Ascending aorta (tissue), 2 donors: ENCODE results near the gene S100G. TPM values are rescaled to one million over a fixed set of nuclear protein-coding genes. Genes with fewer than 3 reads are reported as not detected.

ENCODE experiments used
- DNase-seq, 2 donors: peaks; one replicate each; pipeline ENCODE4 v3.0.0-alpha.2; 2019; ENCODE audit warnings: low spot score in 2 of 2
- H3K27ac ChIP-seq, 2 donors: fragments of 200-600 bp; sonication (generic); one replicate each; pipeline ENCODE4 v1.5.1; 2016 to 2017; ENCODE audit warnings: mild to moderate bottlenecking in 1 of 2
- H3K27me3 ChIP-seq: fragments of 200-600 bp; sonication (generic); one replicate; pipeline ENCODE4 v1.5.1; 2017
- H3K36me3 ChIP-seq, 2 donors: fragments of 200-600 bp; sonication (generic); one replicate each; pipeline ENCODE4 v1.5.1; 2016
- H3K4me1 ChIP-seq, 2 donors: fragments of 200-600 bp; sonication (generic); one replicate each; pipeline ENCODE4 v1.5.1; 2016 to 2017; ENCODE audit warnings: mild to moderate bottlenecking in 1 of 2
- H3K4me3 ChIP-seq, 2 donors: fragments of 200-600 bp; sonication (generic); one replicate each; pipeline ENCODE4 v1.5.1; 2016 to 2017; ENCODE audit warnings: mild to moderate bottlenecking in 1 of 2
- H3K9me3 ChIP-seq, 2 donors: fragments of 200-600 bp; sonication (generic); one replicate each; pipeline ENCODE4 v1.5.1; 2016
- intact Hi-C: fragments of 100-400 bp; cut with DNase I; formaldehyde crosslinking; loops from one replicate; pipeline ENCODE4 v1.15.1; 2023
- total RNA-seq: library from RNA; depleted of rRNA; stranded (reverse); fragments of >200 nt; gene quantifications from one replicate; pipeline ENCODE4 v1.1.0, GENCODE V29; 2016
- TF ChIP-seq, protein P1 (sequence below), 3 experiments: fragments of 200-600 bp in 2 of 3; fragments of 450-650 bp in 1 of 3; sonication (generic) in 2 of 3; IDR thresholded peaks; one replicate each; pipeline ENCODE4 v1.5.1; 2016 to 2019; ENCODE audit warnings: antibody characterized with exemption in 3 of 3, mild to moderate bottlenecking in 1 of 3, moderate library complexity in 1 of 3

The S100G gene
- total RNA-seq, 1 donor from 2014 or later = not detected

DNA sequence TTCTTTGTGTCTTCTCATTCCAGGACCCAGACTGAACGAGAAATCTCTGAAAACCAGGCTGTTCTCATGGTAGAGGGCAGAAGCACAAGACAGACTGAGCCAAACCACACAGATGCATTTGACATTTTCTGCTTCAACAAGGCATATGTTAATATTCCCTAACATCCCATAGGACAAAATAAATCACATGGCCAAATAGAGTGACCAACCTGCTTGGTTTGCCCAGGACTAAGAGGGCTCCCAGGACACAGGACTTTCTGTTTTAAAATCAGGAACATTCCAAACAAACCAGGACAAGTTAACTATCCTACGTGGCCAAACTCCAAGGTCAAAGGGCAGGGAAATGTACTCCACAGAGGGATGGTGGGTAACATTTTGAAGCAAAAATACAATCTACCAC lies 50.8 kb downstream of the S100G start:
- H3K4me3 ChIP-seq = no peak overlapping the region
- peaks cover 3 to 4% of the 10 kb centered on the region in 2 donors for H3K36me3 ChIP-seq
- H3K27ac ChIP-seq = no peak overlapping the region
- TF ChIP-seq, protein P1, sequence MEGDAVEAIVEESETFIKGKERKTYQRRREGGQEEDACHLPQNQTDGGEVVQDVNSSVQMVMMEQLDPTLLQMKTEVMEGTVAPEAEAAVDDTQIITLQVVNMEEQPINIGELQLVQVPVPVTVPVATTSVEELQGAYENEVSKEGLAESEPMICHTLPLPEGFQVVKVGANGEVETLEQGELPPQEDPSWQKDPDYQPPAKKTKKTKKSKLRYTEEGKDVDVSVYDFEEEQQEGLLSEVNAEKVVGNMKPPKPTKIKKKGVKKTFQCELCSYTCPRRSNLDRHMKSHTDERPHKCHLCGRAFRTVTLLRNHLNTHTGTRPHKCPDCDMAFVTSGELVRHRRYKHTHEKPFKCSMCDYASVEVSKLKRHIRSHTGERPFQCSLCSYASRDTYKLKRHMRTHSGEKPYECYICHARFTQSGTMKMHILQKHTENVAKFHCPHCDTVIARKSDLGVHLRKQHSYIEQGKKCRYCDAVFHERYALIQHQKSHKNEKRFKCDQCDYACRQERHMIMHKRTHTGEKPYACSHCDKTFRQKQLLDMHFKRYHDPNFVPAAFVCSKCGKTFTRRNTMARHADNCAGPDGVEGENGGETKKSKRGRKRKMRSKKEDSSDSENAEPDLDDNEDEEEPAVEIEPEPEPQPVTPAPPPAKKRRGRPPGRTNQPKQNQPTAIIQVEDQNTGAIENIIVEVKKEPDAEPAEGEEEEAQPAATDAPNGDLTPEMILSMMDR (IDR thresholded peaks at IDR 0.05) = no peak
- no peaks in the 10 kb centered on the region for H3K4me1 ChIP-seq
- no peak for DNase-seq
- no peaks in the 10 kb centered on the region for H3K27me3 ChIP-seq
- no peaks in the 10 kb centered on the region for H3K9me3 ChIP-seq
- intact Hi-C loops = no loop called here

DNA sequence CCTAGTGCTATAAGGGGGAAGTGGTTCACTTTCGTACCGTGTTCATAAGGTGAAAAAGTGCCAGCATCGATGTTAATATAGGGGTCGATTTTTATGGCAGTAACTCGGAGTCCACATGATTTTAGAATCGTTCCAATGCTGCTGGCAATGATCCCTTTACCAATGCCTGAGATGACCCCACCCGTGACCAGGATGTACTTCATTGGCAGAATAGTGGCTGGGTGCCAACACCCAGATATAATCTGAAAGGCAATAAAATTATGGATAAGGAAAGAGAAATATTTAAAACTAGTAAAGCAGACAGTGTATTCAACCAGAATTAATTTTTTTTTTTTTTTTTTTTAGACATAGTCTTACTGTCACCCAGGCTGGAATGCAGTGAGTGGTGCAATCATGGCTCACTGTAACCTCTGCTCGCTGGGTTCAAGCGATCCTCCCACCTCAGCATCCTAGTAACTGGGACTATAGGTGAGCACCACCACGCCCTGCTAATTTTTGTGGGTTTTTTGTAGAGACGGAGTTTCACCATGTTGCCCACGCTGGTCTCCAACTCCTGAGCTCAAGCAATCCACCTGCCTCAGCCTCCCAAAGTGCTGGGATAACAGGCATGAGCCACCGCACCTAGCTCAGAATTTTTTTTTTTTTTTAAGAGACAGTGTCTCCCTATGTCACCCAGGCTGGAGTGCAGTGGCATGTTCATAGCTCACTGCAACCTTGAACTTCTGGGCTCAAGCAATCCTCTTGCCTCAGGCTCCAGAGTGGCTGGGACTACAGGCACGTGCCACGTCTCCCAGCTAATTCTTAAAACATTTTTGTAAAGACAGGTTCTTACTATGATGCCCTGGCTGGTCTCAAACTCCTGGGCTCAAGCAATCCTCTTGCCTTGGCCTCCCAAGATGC lies 53.0 kb downstream of the S100G start:
- Histone ChIP-seq H3K36me3 (peaks cover 2 to 3% of the 10 kb centered on the region in 2 donors), H3K9me3 (no peaks in the 10 kb centered on the region), H3K4me3 (no peak overlapping the region), H3K27ac (no peak overlapping the region), H3K27me3 (no peaks in the 10 kb centered on the region), H3K4me1 (no peaks in the 10 kb centered on the region)
- DNase-seq = no peak
- intact Hi-C loops = no loop called here
- TF ChIP-seq, protein P1 (IDR thresholded peaks at IDR 0.05) = no peak

Other genes starting within 250 kb of the S100G start
- 12.6 TPM for gene CTPS2, start 62.5 kb downstream of the S100G start, total RNA-seq
- 14.2 TPM for gene SYAP1, start 69.5 kb downstream of the S100G start, total RNA-seq
- 3.9 TPM for gene TXLNG, start 136.3 kb downstream of the S100G start, total RNA-seq
- gene RBBP7, start 220.2 kb downstream of the S100G start, total RNA-seq = 48.7 TPM